Measurements from ENCODE around the gene ZNF516.

ZNF516 gene

GRCh38 chr18:76471593-76471992, 23.4 kb downstream of the ZNF516 start:
- no peak for TF ChIP-seq CTCF (IDR thresholded peaks at IDR 0.05; ENCODE audit: low read length)
- TF ChIP-seq EZH2 (IDR thresholded peaks at IDR 0.05; ENCODE audit: borderline replicate concordance, low read length), result no peak
- Histone ChIP-seq H3F3A (ENCODE audit: insufficient read depth, low read length) (no peaks in the 10 kb centered on the region), H3K4me2 (ENCODE audit: low read length) (no peak overlapping the region), H3K9ac (ENCODE audit: low read length) (no peak overlapping the region), H3K79me2 (ENCODE audit: insufficient read depth, low read length) (peaks cover 15% of the 10 kb centered on the region), H3K36me3 (ENCODE audit: insufficient read depth, low read length) (no peaks in the 10 kb centered on the region), H3K4me1 (ENCODE audit: insufficient read depth, low read length, severe bottlenecking) (peaks cover 18% of the 10 kb centered on the region), H3K27me3 (ENCODE audit: insufficient read depth, low read length) (no peaks in the 10 kb centered on the region), H3K27ac (ENCODE audit: low read depth, low read length, poor library complexity, severe bottlenecking) (no peak overlapping the region), H3K9me2 (ENCODE audit: low read depth, low read length) (no peaks in the 10 kb centered on the region), H3K4me3 (ENCODE audit: low read depth, low read length, poor library complexity, severe bottlenecking) (no peak overlapping the region), H3K9me3 (ENCODE audit: low read length) (no peaks in the 10 kb centered on the region), H2AFZ (ENCODE audit: low read length) (no peak overlapping the region), H4K20me1 (ENCODE audit: insufficient read depth, low read length) (no peaks in the 10 kb centered on the region)

- Histone ChIP-seq H3K4me2 (ENCODE audit: low read length) (no peak overlapping the region), H3K79me2 (ENCODE audit: insufficient read depth, low read length) (peaks cover 7% of the 10 kb centered on the region), H3K27ac (ENCODE audit: low read depth, low read length, poor library complexity, severe bottlenecking) (no peak overlapping the region), H3K27me3 (ENCODE audit: insufficient read depth, low read length) (no peaks in the 10 kb centered on the region), H2AFZ (ENCODE audit: low read length) (no peak overlapping the region), H3K9ac (ENCODE audit: low read length) (no peak overlapping the region), H3K4me1 (ENCODE audit: insufficient read depth, low read length, severe bottlenecking) (peaks cover 12% of the 10 kb centered on the region), H3K9me3 (ENCODE audit: low read length) (no peaks in the 10 kb centered on the region), H3K36me3 (ENCODE audit: insufficient read depth, low read length) (no peaks in the 10 kb centered on the region), H3K4me3 (ENCODE audit: low read depth, low read length, poor library complexity, severe bottlenecking) (no peak overlapping the region), H4K20me1 (ENCODE audit: insufficient read depth, low read length) (no peaks in the 10 kb centered on the region), H3K9me2 (ENCODE audit: low read depth, low read length) (no peaks in the 10 kb centered on the region), H3F3A (ENCODE audit: insufficient read depth, low read length) (no peaks in the 10 kb centered on the region)
- TF ChIP-seq EZH2 (IDR thresholded peaks at IDR 0.05; ENCODE audit: borderline replicate concordance, low read length), result no peak
- no peak for TF ChIP-seq CTCF (IDR thresholded peaks at IDR 0.05; ENCODE audit: low read length)
Observed at GRCh38 chr18:76468345-76469304, 26.4 kb downstream of the ZNF516 start.

- Histone ChIP-seq H3K27me3 (ENCODE audit: insufficient read depth, low read length) (no peaks in the 10 kb centered on the region), H3K27ac (ENCODE audit: low read depth, low read length, poor library complexity, severe bottlenecking) (no peak overlapping the region), H3K9ac (ENCODE audit: low read length) (peak overlapping the region; percentile 11; the same call in 1 of the 2 replicates), H3K79me2 (ENCODE audit: insufficient read depth, low read length) (peaks cover under 1% of the 10 kb centered on the region; the same call in 1 of the 2 replicates), H3K4me2 (ENCODE audit: low read length) (peak overlapping the region; percentile 54), H2AFZ (ENCODE audit: low read length) (no peak overlapping the region), H4K20me1 (ENCODE audit: insufficient read depth, low read length) (no peaks in the 10 kb centered on the region), H3K4me3 (ENCODE audit: low read depth, low read length, poor library complexity, severe bottlenecking) (peak overlapping the region; percentile 4), H3K4me1 (ENCODE audit: insufficient read depth, low read length, severe bottlenecking) (peaks cover 12% of the 10 kb centered on the region), H3K36me3 (ENCODE audit: insufficient read depth, low read length) (no peaks in the 10 kb centered on the region), H3F3A (ENCODE audit: insufficient read depth, low read length) (no peaks in the 10 kb centered on the region), H3K9me2 (ENCODE audit: low read depth, low read length) (no peaks in the 10 kb centered on the region), H3K9me3 (ENCODE audit: low read length) (no peaks in the 10 kb centered on the region)
- no peak for TF ChIP-seq CTCF (IDR thresholded peaks at IDR 0.05; ENCODE audit: low read length)
- TF ChIP-seq EZH2 (IDR thresholded peaks at IDR 0.05; ENCODE audit: borderline replicate concordance, low read length), result no peak
Observed at GRCh38 chr18:76467371-76468190, 27.5 kb downstream of the ZNF516 start.

Data from OCI-LY1 (cell line).